EH (cell line): ENCODE data around the gene STXBP6.

Experiments
- DNase-seq: peaks from one replicate; pipeline ENCODE4 v3.0.0-alpha.2; 2015; ENCODE audit warnings: low read depth

Gene STXBP6

DNA sequence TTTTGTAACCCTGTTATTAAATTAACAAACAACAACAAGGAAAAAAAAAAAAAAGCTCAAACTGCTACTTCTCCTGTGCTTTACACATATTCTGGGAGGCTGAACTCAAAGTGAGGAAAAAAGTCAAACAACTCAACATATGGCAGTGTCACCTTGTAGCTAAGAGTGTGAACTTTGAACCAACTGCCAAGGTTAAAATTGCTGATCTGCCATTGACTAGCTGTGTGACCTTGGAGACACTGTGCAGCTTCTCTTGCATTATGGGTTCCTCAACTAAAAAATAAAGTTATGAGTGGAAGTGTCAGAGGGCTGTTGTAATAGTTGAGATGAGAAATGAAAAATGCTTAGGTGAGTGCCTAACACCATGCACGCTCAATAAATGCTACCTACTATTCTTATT lies 34.2 kb downstream of the STXBP6 start:
- no peak for DNase-seq

DNA sequence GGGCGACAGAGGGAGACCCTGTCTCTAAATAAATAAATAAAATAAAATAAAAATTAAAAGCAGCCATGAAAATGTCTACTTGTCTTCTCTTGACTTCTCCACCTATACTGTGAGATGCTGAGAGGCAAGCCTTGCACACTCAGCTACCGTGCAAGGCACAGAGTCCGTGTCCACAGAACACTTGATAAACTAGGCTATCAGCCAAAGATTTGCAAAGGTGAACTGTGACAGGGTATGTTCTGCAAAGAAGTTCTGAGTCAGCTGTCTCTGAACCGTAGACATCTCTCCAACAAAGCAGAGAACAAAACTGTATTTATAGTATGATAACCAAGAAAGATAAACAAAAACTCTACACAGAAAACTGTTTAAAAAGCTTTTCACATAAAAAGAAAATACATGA lies 35.5 kb downstream of the STXBP6 start:
- no peak for DNase-seq

GRCh38 chr14:25011095-25011494 lies 38.9 kb downstream of the STXBP6 start:
- no peak for DNase-seq

DNA sequence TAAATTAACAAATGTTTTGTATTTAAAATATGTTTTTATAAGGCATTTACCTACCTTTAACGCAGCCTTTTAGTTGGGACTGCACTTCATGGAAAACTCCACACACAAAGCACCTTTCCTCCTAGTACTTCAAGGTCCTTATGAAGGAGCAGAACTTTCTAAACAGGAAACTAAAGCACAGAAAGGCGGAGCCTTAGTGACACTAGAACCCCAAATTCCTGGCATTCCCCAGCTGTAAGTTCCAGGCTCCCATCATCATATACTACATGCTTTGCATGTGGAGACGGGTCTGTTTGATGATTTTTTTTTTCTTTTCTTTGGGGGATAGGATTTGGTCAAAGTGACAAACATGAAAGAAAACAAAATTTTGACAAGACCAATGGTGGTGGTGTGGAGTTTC lies 39.5 kb downstream of the STXBP6 start:
- DNase-seq: peak; percentile 41

- DNase-seq: peak; percentile 90
These were observed 40.1 kb downstream of the STXBP6 start for GRCh38 chr14:25009891-25010290.

DNA sequence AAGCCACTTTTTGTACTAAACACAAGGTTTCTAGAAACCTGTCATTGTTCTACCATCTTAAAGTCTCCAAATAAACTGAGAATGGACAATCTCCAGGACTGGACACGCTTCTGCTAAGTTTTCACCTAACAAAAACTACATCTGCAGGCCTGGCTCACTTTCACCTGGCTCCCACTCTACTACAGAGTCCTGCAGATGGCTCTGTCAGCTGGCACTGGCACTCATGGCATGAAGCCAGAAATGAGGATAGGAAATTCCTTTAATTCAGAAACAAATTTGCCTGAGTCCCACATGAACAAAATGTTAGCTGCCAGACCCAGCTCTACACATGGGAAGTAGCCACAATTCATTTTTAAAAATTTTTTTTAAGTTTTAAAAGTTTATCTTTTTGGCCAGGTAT lies 42.1 kb downstream of the STXBP6 start:
- DNase-seq: peak; percentile 15

GRCh38 chr14:25006961-25007795 lies 42.8 kb downstream of the STXBP6 start:
- peak; percentile 96 for DNase-seq

DNA sequence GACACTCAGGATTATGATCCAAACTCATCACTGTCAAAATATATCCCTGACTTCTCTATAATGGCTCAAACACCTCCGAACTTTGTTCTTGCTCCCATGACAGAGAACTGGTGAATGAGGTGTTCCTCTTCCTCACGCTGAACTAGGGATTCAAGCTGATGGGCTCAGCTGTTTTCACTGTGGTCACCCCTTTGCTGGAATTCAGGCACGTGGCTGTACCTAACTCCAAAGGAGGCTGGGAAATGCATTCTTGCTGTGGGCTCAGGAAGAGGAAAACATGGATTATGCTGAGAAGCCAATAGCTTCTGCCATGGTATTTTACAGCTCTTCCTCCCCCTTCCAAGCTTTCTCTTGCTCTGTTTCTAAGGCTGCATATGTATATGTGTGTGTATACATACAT lies 43.9 kb downstream of the STXBP6 start:
- no peak for DNase-seq

DNA sequence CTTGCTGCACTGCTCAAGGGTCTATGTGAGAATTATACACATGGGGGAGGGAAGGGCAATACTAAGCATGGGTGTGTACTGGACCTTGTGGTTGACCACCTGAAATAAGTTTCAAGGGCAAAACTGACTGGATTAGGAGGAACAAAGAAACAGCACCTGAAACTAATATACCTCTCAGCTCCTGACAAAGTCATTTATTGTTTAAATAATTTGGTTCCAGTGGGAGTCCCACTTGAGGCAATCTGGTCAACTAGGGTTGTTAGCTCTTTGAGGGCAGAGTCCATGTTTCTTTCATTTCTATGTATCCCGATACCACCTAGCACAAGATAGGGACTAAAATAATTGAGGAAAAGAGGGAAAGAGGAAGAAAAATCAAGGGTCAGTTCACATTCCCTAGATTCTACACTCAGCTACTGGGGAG lies 45.5 kb downstream of the STXBP6 start:
- no peak for DNase-seq

- peak; percentile 66 for DNase-seq
These were observed 46.4 kb downstream of the STXBP6 start for GRCh38 chr14:25003537-25003936.

DNA sequence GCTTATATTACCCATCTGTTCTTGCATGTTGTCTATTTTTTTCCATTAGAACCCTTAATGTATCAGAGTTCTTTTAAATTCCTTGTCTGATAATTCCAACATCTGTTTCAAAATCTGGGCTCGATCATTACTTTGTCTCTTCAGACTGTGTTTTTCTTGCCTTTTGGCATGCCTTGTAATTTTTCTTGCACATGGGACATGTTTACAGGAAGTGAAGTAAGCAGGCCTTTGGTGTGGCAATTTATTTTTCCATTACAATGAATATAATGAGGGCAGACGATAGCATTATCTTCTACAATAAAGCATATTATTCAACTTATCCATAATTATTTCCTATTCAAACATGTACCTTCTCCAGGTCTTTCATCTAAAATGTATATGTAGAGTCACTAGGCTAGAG lies 48.3 kb downstream of the STXBP6 start:
- DNase-seq: peak; percentile 11

- peak; percentile 70 for DNase-seq
These were observed 48.8 kb downstream of the STXBP6 start for GRCh38 chr14:25001156-25001555.

- DNase-seq: no peak
These were observed 50.8 kb downstream of the STXBP6 start for GRCh38 chr14:24999157-24999556.

DNA sequence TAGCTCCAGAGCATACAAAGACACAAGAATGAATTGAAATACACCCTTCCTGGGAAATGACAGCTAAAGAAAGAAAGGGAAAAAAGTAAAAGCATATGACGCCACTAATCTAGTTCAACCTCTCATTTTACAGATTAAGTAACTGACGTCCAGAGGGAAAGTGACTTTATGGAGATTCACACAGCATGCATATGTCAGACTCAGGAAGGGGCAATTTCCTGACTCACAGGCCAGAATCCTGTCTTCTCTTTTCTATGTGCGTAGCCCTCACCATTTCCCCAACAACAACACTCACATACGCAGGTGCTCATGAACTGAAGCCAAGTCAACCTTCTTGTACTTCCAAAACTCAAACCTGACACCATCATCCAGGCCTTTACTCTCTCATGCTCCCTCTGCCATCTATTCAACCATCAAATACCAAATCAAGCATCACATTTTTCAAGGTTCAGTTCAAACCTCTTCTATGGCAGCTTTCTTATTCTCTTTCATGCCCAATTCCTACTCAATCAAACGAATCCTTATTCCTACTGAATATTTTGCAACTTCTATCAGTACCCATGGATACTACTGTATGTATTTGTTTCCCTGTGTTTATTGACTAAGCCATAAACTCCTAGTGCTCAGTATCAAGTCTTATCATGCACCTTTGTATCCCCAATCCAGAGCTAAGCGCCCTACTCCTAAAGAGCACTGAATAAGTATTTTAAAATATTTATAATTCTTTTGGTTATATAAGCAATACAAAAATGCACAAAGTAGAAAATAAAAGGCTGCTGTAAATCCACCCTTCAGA lies 52.8 kb downstream of the STXBP6 start:
- DNase-seq: no peak

DNA sequence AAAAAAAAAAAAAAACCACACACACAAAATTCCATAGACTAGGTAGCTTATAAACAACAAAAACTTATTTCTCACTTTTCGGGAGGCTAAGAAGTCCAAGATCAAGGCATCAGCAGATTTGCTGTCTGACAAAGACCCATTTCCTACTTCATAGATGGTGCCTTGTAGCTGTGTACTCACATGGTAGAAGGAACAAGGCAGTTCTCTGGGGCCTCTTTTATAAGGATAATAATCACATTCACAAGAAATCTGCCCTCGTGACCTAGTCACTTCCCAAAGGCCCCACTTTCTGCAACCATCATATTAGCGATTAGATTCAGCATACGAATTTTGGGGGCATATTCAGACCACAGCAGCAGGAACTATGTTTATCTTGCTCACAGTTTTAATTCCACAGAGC lies 54.9 kb downstream of the STXBP6 start:
- no peak for DNase-seq

DNA sequence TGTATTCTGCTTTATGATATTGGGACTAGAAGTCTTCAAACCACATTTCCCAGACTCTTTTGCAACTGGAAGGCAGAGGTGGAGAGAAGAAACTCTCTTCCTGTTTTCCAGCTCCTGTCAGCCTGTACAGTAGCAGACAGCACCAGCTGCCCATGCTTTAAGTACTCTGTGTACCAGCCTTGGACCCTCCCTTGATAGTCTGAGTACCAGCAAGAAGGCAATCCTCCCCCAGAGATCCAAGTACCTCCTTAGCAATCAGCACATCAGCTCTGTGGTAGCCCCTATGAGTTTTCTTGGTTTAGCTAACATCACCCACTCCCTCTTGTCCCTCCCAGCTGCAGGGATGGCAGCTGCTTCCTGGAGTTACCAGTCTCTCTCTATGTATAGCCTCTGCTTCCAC lies 56.3 kb downstream of the STXBP6 start:
- no peak for DNase-seq

- DNase-seq: no peak
These were observed 57.2 kb downstream of the STXBP6 start for GRCh38 chr14:24992624-24993360.

DNA sequence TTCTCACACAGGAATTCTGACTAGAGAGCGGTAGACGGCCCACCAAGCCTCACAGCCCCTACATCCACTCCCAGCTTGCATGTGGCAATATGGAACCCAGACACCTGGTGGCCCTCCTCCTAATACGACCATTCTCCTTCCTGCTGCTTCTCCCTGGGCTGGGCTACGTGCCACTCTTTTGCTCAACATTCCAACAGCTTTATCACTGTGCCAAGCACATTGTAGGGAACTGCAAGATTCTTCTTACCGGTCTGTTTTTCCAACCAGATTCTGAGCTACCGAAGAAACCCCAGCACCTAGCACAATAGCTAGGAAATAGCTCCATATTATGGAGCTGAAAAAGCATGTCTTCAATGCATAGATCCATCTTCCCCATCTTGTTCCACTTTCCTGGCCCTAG lies 58.1 kb downstream of the STXBP6 start:
- DNase-seq: no peak

- DNase-seq: no peak
These were observed 58.7 kb downstream of the STXBP6 start for GRCh38 chr14:24991288-24991687.

- DNase-seq: no peak
These were observed 59.2 kb downstream of the STXBP6 start for GRCh38 chr14:24990773-24991172.

GRCh38 chr14:24990050-24990449 lies 59.9 kb downstream of the STXBP6 start:
- no peak for DNase-seq

DNA sequence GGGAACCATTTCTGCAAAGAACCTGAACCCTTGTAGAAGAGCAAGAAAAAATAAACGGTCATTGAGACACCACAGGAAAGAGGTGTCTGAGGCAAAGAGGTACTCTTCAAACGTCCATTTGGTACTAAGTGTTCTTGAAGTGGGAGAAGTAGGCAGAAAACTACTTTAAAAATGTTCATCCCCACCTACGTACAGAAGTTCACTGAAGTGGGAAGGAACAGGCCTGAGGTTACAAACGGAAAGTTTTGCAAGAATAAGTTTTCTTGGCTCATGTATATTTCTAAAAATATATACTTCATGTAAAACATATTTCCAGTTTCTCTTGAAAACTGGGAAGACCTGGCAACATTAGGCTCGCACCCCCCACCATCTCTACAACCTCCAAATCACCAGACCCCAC lies 61.2 kb downstream of the STXBP6 start:
- no peak for DNase-seq
